ENCODE measurements around the gene HTT. TPM values are rescaled to one million over a fixed set of nuclear protein-coding genes. Genes with fewer than 3 reads are reported as not detected.

HTT gene
- total RNA-seq: 100 to 1,000 TPM in 1 of 4 donors, 10 to 100 TPM in 3; 49.6 to 155 (median 83.1) TPM

DNA sequence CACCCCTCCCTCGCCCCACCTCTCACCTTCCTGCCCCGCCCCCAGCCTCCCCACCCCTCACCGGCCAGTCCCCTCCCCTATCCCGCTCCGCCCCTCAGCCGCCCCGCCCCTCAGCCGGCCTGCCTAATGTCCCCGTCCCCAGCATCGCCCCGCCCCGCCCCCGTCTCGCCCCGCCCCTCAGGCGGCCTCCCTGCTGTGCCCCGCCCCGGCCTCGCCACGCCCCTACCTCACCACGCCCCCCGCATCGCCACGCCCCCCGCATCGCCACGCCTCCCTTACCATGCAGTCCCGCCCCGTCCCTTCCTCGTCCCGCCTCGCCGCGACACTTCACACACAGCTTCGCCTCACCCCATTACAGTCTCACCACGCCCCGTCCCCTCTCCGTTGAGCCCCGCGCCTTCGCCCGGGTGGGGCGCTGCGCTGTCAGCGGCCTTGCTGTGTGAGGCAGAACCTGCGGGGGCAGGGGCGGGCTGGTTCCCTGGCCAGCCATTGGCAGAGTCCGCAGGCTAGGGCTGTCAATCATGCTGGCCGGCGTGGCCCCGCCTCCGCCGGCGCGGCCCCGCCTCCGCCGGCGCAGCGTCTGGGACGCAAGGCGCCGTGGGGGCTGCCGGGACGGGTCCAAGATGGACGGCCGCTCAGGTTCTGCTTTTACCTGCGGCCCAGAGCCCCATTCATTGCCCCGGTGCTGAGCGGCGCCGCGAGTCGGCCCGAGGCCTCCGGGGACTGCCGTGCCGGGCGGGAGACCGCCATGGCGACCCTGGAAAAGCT is at the start of gene HTT, which contains the start of gene HTT-AS:
Gene HTT (plus strand): TSS at position 604 of the 768 bp plus-strand sequence. CDS start 145 bp downstream, at position 749.
Gene HTT-AS (minus strand): TSS at position 461 of the 768 bp plus-strand sequence.
- peak in 1 of 6 experiments; percentile 26 for TF ChIP-seq CTCF (IDR thresholded peaks at IDR 0.05)
- TF ChIP-seq POLR2A (IDR thresholded peaks at IDR 0.05): peak; percentile 70 to 80
- no peaks in the 10 kb centered on the region for H3K36me3 ChIP-seq
- no peaks in the 10 kb centered on the region for H3K9me3 ChIP-seq
- H3K27ac ChIP-seq: peak within 1 kb of the TSS; percentile 79 to 92 (median 86)
- peak; percentile 96 to 97 for DNase-seq
- H3K27me3 ChIP-seq: no peaks in the 10 kb centered on the region
- peaks cover 19 to 37% of the 10 kb centered on the region in 2 donors for H3K4me1 ChIP-seq
- intact Hi-C loops (cut with DNase I): loop anchor here (5.0 kb wide), 1 partner anchor 218 kb away; the partner anchor contains the start of gene RGS12
- H3K4me3 ChIP-seq (replicated peaks in 1 of 3): peak within 1 kb of the TSS; percentile 71 to 79 (median 75)
- WGBS, 2 donors: 3% methylated on average over 14 of the region's 81 CpGs; no CpG with 5 or more reads in 1 of the 2 donors

DNA sequence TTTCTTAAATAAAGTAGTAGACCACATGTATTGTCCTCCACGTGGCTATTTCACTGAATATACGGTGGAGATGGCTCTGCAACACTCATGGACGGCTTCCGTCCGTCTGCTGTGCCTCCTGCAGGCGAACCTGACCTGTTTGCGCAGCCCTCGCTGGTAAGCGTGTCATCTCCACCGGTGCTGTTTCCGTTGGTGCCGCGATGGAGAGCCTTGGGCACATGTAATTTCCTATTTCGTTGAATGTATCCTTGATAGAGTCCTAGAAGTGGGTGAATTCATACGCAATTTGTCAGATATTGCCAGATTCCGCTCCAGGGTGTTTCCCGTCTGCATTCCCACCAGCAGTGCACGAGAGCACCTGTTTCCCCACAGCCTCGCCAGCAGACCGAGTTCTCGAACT is 48.6 kb upstream of the HTT start:
- WGBS, 2 donors: 95 to 96% methylated on average over 21 of the region's 21 CpGs
- Histone ChIP-seq H3K9me3 (no peaks in the 10 kb centered on the region), H3K36me3 (no peaks in the 10 kb centered on the region), H3K27ac (no peak overlapping the region), H3K27me3 (no peaks in the 10 kb centered on the region), H3K4me1 (no peaks in the 10 kb centered on the region), H3K4me3 (replicated peaks in 1 of 3) (no peak overlapping the region)
- intact Hi-C loops (cut with DNase I): no loop called here
- TF ChIP-seq CTCF (IDR thresholded peaks at IDR 0.05): no peak
- TF ChIP-seq POLR2A (IDR thresholded peaks at IDR 0.05): no peak
- no peak for DNase-seq

DNA sequence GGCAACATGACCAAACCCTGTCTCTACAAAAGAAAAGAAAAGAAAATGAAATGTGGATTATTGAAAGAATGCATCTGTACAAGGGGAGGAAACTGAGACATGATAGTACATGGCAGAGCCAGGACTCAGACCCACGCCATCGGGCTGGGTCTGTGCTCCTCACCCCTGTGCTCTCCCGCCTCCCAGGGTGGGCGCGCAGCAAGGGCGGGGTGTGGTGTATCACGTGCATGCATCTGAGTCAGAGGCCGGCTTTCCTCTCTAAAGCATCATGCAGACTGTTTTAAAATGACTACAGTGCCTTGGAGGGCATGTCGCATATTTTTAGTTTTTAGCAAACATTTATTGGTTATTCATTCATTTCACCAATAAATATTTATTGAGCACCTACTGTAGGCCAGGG is 47.9 kb upstream of the HTT start:
- TF ChIP-seq POLR2A (IDR thresholded peaks at IDR 0.05) (no peak), CTCF (IDR thresholded peaks at IDR 0.05) (no peak)
- 92% methylated on average over 9 of the region's 9 CpGs for WGBS, 2 donors
- Histone ChIP-seq H3K4me1 (peaks cover 1 to 6% of the 10 kb centered on the region in 2 donors), H3K36me3 (no peaks in the 10 kb centered on the region), H3K27ac (no peak overlapping the region), H3K4me3 (replicated peaks in 1 of 3) (no peak overlapping the region), H3K27me3 (no peaks in the 10 kb centered on the region), H3K9me3 (no peaks in the 10 kb centered on the region)
- no peak for DNase-seq
- intact Hi-C loops (cut with DNase I): no loop called here

DNA sequence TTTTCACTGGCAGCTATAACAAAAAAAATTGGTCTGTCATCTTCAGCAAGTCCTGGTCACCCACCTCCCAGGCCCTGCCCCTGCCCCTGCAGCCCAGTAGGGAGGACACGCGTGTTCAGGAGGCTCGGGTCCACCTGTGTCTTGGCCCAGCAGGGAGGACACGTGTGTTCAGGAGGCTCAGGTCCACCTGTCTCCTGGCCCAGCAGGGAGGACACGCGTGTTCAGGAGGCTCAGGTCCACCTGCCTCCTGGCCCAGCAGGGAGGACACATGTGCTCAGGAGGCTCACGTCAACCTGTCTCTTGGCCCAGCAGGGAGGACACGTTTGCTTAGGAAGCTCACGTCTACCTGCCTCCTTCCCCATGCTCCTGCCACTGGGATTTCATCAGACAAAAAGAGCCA is 45.0 kb upstream of the HTT start:
- Histone ChIP-seq H3K4me1 (peaks cover 4 to 7% of the 10 kb centered on the region in 2 donors), H3K4me3 (replicated peaks in 1 of 3) (no peak overlapping the region), H3K9me3 (no peaks in the 10 kb centered on the region), H3K27me3 (no peaks in the 10 kb centered on the region), H3K36me3 (no peaks in the 10 kb centered on the region), H3K27ac (no peak overlapping the region)
- TF ChIP-seq POLR2A (IDR thresholded peaks at IDR 0.05): no peak
- no peak for TF ChIP-seq CTCF (IDR thresholded peaks at IDR 0.05)
- intact Hi-C loops (cut with DNase I): no loop called here
- WGBS, 2 donors: 91 to 98% methylated on average over 8 to 9 of the region's 9 CpGs
- DNase-seq: no peak
